SK-N-DZ (cell line): ENCODE data around the gene ABCB8. TPM values are rescaled to one million over a fixed set of nuclear protein-coding genes. Genes with fewer than 3 reads are reported as not detected.

Experiments used
- DNase-seq: peaks from one replicate; pipeline ENCODE4 v3.0.0-alpha.2; 2015; ENCODE audit warnings: low spot score
- polyA plus RNA-seq, 2 experiments: library from polyadenylated mRNA; depleted of rRNA; stranded (reverse); fragments of >200 nt; gene quantifications; 2 replicates each; pipeline ENCODE4 v1.2.3, GENCODE V29; 2014

The ABCB8 gene
- polyA plus RNA-seq (2014; cell fraction: cytosol; rRNA removed) = 20.3 and 22.3 TPM in 2 replicates
- polyA plus RNA-seq (2014; cell fraction: nucleus; rRNA removed) = 35.5 and 48.0 TPM in 2 replicates

- DNase-seq = peak; percentile 99
These were observed at the start of gene ABCB8 for GRCh38 chr7:151028131-151028947. ABCB8 (plus strand) TSS chr7:151028450; CDS start chr7:151028516, 66 bp downstream.

GRCh38 chr7:150979713-150980390 is 48.4 kb upstream of the ABCB8 start:
- DNase-seq = no peak

GRCh38 chr7:150980663-150981062 is 47.6 kb upstream of the ABCB8 start:
- peak; percentile 60 for DNase-seq

- DNase-seq = no peak
These were observed 46.6 kb upstream of the ABCB8 start for GRCh38 chr7:150981644-150982043.

- DNase-seq = no peak
These were observed 45.9 kb upstream of the ABCB8 start for GRCh38 chr7:150982351-150982750.

- DNase-seq = no peak
These were observed 44.3 kb upstream of the ABCB8 start for GRCh38 chr7:150983893-150984368.

GRCh38 chr7:150986099-150986512 is 42.1 kb upstream of the ABCB8 start:
- DNase-seq = peak; percentile 80

GRCh38 chr7:150986556-150986955 is 41.7 kb upstream of the ABCB8 start:
- no peak for DNase-seq

- DNase-seq = peak; percentile 87
These were observed 39.7 kb upstream of the ABCB8 start for GRCh38 chr7:150988230-150989226.

GRCh38 chr7:150989456-150989855 is 38.8 kb upstream of the ABCB8 start:
- no peak for DNase-seq

GRCh38 chr7:150990416-150991186 is 37.6 kb upstream of the ABCB8 start, which contains the start of gene NOS3:
NOS3 (plus strand) TSS chr7:150991017; CDS start chr7:150993804, 2,787 bp downstream.
- DNase-seq = no peak

- no peak for DNase-seq
These were observed 36.1 kb upstream of the ABCB8 start for GRCh38 chr7:150992051-150992640.

- DNase-seq = peak; percentile 88
These were observed 35.4 kb upstream of the ABCB8 start for GRCh38 chr7:150992833-150993302.

GRCh38 chr7:150993511-150993910 is 34.7 kb upstream of the ABCB8 start:
- peak; percentile 59 for DNase-seq

GRCh38 chr7:150994141-150994837 is 34.0 kb upstream of the ABCB8 start:
- peak; percentile 75 for DNase-seq

GRCh38 chr7:150994838-150995510 is 33.3 kb upstream of the ABCB8 start:
- peak; percentile 64 for DNase-seq

- peak; percentile 50 for DNase-seq
These were observed 31.7 kb upstream of the ABCB8 start for GRCh38 chr7:150996376-150997074.

GRCh38 chr7:150997075-150997511 is 31.2 kb upstream of the ABCB8 start:
- no peak for DNase-seq
